Transverse colon (tissue), 4 donors: ENCODE results near the gene LRRFIP2.

Source experiments
- CTCF ChIP-seq, 5 experiments: fragments of 200-600 bp in 3 of 5; fragments of 450-650 bp in 2 of 5; sonication (generic) in 3 of 5; IDR thresholded peaks; 1 replicate in 2 of 5; 2 replicates in 3 of 5; pipeline ENCODE4 v1.5.1; 2016 to 2017; ENCODE audit warnings: antibody characterized with exemption in 5 of 5, inconsistent platforms in 3 of 5, mild to moderate bottlenecking in 2 of 5, moderate library complexity in 1 of 5
- EP300 ChIP-seq: sonication (generic); formaldehyde crosslinking; IDR thresholded peaks from one replicate; pipeline ENCODE4 v1.6.1; 2017; ENCODE audit warnings: antibody characterized with exemption, low read depth
- POLR2A ChIP-seq: fragments of 450-650 bp; IDR thresholded peaks from one replicate; pipeline ENCODE4 v1.6.1; 2016; ENCODE audit warnings: antibody characterized with exemption, mild to moderate bottlenecking, moderate library complexity
- POLR2AphosphoS5 ChIP-seq, 3 donors: sonication (generic); formaldehyde crosslinking; IDR thresholded peaks; one replicate each; pipeline ENCODE4 v1.6.1; 2016; ENCODE audit warnings: antibody characterized with exemption in 3 of 3

GRCh38 chr3:37072892-37073291 lies 101.5 kb downstream of the LRRFIP2 start:
- TF ChIP-seq POLR2A = no peak
- TF ChIP-seq CTCF (IDR thresholded peaks at IDR 0.05) = no peak
- no peak for TF ChIP-seq POLR2AphosphoS5 (IDR thresholded peaks at IDR 0.05)
- TF ChIP-seq EP300 = no peak
